GM12878 (cell line): Measurements from ENCODE around the gene REEP6. TPM values are rescaled to one million over a fixed set of nuclear protein-coding genes. Genes with fewer than 3 reads are reported as not detected.

Experiments
- ATAC-seq: fragments of 200-7000 bp; cut with Tn5 transposase; 3 replicates; pipeline ENCODE4 v1.9.1; 2020; ENCODE audit warnings: mild to moderate bottlenecking, moderate library complexity
- BruUV-seq: library from RNA; stranded (reverse); fragments of 400-500 nt; replicated peaks from 2 replicates; lab custom pipeline; 2021; lab: Mats Ljungman, UMichigan
- CTCF ChIA-PET: fragments of 300-600 bp; sonication (Branson Sonifier 250); formaldehyde crosslinking; extraction: SDS; loops from one replicate; lab custom pipeline; 2021; ENCODE audit warnings: inconsistent platforms; lab: Yijun Ruan, JAX
- POLR2A ChIA-PET: fragments of 350-600 bp; formaldehyde crosslinking; extraction: SDS; loops from one replicate; lab custom pipeline; 2021; ENCODE audit warnings: inconsistent platforms; lab: Charles Lee
- RAD21 ChIA-PET: fragments of 300-600 bp; sonication (Branson Sonifier 250); formaldehyde crosslinking; loops from one replicate; lab custom pipeline; 2023; ENCODE audit warnings: antibody characterized with exemption; ENCODE audit not compliant: unreplicated experiment; lab: Charles Lee
- SMC1A ChIA-PET: fragments of 300-600 bp; sonication (Branson Sonifier 250); formaldehyde crosslinking; loops from one replicate; lab custom pipeline; 2023; ENCODE audit not compliant: unreplicated experiment, uncharacterized antibody; lab: Charles Lee
- DNase-seq: peaks from one replicate; pipeline ENCODE4 v3.0.0-alpha.2; 2011; ENCODE audit warnings: low read depth, low spot score
- FAIRE-seq: peaks from 3 replicates; lab custom pipeline; 2011; peaks lifted over from hg19 to GRCh38; lab: Jason Lieb, UNC
- H2AFZ ChIP-seq: 2 replicates; pipeline ENCODE4 v1.6.0; 2011; ENCODE audit warnings: low read depth, low read length, control low read depth; ENCODE audit not compliant: control insufficient read depth
- H3K27ac ChIP-seq: 2 replicates; pipeline ENCODE4 v1.5.1; 2011; ENCODE audit warnings: control low read depth; ENCODE audit not compliant: control insufficient read depth, insufficient read depth
- H3K27me3 ChIP-seq, 2 experiments: replicated peaks in 1 of 2; 2 replicates each; pipeline versions ENCODE4 v1.6.0 to v1.6.1; 2011; ENCODE audit warnings: low read length in 1 of 2; ENCODE audit not compliant: control insufficient read depth in 2 of 2, insufficient read depth in 2 of 2
- H3K36me3 ChIP-seq, 2 experiments: 2 replicates each; pipeline ENCODE4 v1.5.1; 2011; ENCODE audit warnings: low read length in 1 of 2; ENCODE audit not compliant: control insufficient read depth in 2 of 2, insufficient read depth in 2 of 2
- H3K4me1 ChIP-seq: 2 replicates; pipeline ENCODE4 v1.6.1; 2011; ENCODE audit warnings: mild to moderate bottlenecking, low read length, moderate library complexity, mixed read lengths; ENCODE audit not compliant: control insufficient read depth, insufficient read depth
- H3K4me2 ChIP-seq: 2 replicates; pipeline ENCODE4 v1.6.0; 2011; ENCODE audit warnings: control low read depth; ENCODE audit not compliant: control insufficient read depth, insufficient read depth
- H3K4me3 ChIP-seq: fragments of 200-600 bp; sonication (generic); 2 replicates; pipeline ENCODE4 v1.5.1; 2016
- H3K79me2 ChIP-seq: 2 replicates; pipeline ENCODE4 v1.6.0; 2011; ENCODE audit warnings: low read length; ENCODE audit not compliant: control insufficient read depth, insufficient read depth
- H3K9ac ChIP-seq: 2 replicates; pipeline ENCODE4 v1.8.0; 2011; ENCODE audit warnings: low read length, control low read depth, mixed read lengths; ENCODE audit not compliant: control insufficient read depth, insufficient read depth
- H3K9me3 ChIP-seq: replicated peaks from 3 replicates; pipeline ENCODE4 v1.5.1; 2011; ENCODE audit warnings: mild to moderate bottlenecking, low read length; ENCODE audit not compliant: control insufficient read depth, insufficient read depth
- H4K20me1 ChIP-seq: 2 replicates; pipeline ENCODE4 v1.6.0; 2011; ENCODE audit not compliant: control insufficient read depth, insufficient read depth
- NFYB ChIP-seq: IDR thresholded peaks from 2 replicates; pipeline ENCODE4 v1.6.1; 2011; ENCODE audit warnings: low read depth, mild to moderate bottlenecking, low read length, improper control_type of control experiment, moderate library complexity; ENCODE audit not compliant: insufficient read depth
- PAX8 ChIP-seq: fragments of 450-650 bp; IDR thresholded peaks from 2 replicates; pipeline ENCODE4 v1.6.1; 2017; ENCODE audit warnings: mild to moderate bottlenecking, moderate library complexity
- SP1 ChIP-seq: IDR thresholded peaks from one replicate; pipeline ENCODE4 v1.6.1; 2011; ENCODE audit warnings: low read depth, low read length
- SUZ12 ChIP-seq: fragments of 200-600 bp; sonication (generic); IDR thresholded peaks from one replicate; pipeline ENCODE4 v1.6.1; 2018; ENCODE audit warnings: antibody characterized with exemption, mild to moderate bottlenecking; ENCODE audit not compliant: unreplicated experiment
- WGBS: methylation state at CpG from one replicate; pipeline ENCODE4 v1.1.6; 2016; ENCODE audit warnings: low lambda C conversion rate; ENCODE audit not compliant: insufficient replicate concordance, insufficient coverage; ENCODE audit errors: missing lambda C conversion rate; 5-methylcytosine and 5-hydroxymethylcytosine counted together
- in situ Hi-C: fragments of 300-500 bp; cut with MboI; formaldehyde crosslinking; loops from 9 replicates; pipeline ENCODE4 v1.14.3; 2018; ENCODE audit warnings: mixed read lengths
- intact Hi-C: fragments of 100-400 bp; cut with micrococcal nuclease; formaldehyde crosslinking; loops from one replicate; pipeline ENCODE4 v1.14.2; 2022; ENCODE audit not compliant: unreplicated experiment
- polyA plus RNA-seq, 11 experiments: library from polyadenylated mRNA; depleted of rRNA in 4 of 11; unstranded in 6 of 11; stranded (reverse) in 5 of 11; fragments of >200 nt; fragmentation: Nextera tagmentation in 4 of 11; fragmentation: Illumina TruSeq in 1 of 11; extraction: Ambion mirVana in 4 of 11; extraction: Trizol in 1 of 11; gene quantifications; 1 replicate in 1 of 11; 2 replicates in 10 of 11; pipeline versions ENCODE4 v1.2.1 to v1.2.3, GENCODE V29; 2011 to 2016; ENCODE audit warnings: inconsistent platforms in 2 of 11, missing spikeins in 2 of 11, low read depth in 1 of 11
- total RNA-seq, 4 experiments: library from RNA; depleted of rRNA in 3 of 4; stranded (reverse); fragments of >200 nt in 3 of 4; fragmentation: Illumina TruSeq in 1 of 4; extraction: Trizol in 1 of 4; gene quantifications; 2 replicates each; pipeline versions ENCODE4 v1.2.1 to v1.2.3, GENCODE V29; 2013 to 2021
- TF ChIP-seq, protein P1 (sequence below): IDR thresholded peaks from 2 replicates; pipeline ENCODE4 v1.6.1; 2012; ENCODE audit warnings: mild to moderate bottlenecking, low read depth, low read length

REEP6 gene
- total and polyA plus RNA-seq, 10 of the 15 experiments (the other 5 are each of a cell fraction or from before 2014, with no cell fraction given): 0.06 to 1.1 (median 0.39) TPM; not detected in 2

DNA sequence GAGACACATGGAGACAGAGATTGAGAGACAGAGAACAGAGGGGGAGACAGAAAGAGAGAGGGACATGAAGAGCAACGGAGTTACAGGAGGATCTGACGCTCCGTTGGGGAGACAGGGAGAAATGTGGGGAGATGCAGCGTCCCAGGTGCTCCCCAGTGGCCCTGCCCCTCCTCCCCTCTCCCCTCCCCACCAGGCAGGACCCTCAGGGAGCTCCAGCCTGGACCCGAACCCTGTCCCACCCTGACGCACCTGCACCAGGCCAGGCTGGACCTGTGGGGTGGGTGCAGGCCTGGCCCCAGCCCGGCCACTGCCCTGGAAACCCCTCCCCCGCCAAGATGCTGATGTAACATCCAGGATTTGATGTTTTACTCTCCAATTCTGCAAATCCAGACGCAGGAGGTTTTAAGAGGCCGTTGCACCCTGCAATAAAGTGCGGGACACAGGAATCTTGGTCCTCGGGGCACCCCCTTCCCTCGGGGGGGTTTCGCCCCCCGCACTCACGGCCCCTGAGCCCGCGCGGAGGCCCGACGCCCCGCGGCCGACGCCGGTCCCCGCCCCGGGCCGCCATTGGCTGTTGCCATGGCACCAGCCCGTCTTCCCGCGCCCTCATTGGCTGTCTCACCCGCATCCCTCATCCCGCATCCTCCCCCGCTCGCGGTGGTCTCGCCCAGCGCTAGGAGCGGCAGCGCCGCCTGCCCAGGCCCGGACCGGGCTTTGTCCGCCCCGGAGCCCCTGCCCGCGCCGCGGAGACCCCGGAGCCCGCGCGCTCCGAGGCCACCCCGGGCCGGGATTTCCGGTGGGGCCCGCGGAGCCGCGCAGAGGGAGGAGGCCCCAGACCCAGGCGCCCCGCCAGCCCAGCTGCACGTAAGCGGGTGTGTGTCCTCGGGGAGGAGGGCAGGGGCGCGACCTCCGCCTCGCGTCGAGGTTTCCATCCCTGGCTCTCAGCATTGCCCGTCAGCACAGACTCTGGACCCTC lies 41.2 kb upstream of the REEP6 start, which contains the start of gene APC2:
TSS of gene APC2 (plus strand) at position 655 of the 976 bp plus-strand sequence. CDS start 2,881 bp downstream, outside the sequence.
- ChIA-PET SMC1A (no interaction called here), POLR2A (no interaction called here), CTCF (no interaction called here), RAD21 (no interaction called here)
- in situ Hi-C loops: no loop called here
- peaks cover 10 to 14% of the 10 kb centered on the region in 2 experiments for H3K27me3 ChIP-seq
- no peaks in the 10 kb centered on the region for H3K36me3 ChIP-seq
- peaks cover 5% of the 10 kb centered on the region; the same call in 1 of the 2 replicates for H3K4me1 ChIP-seq
- WGBS: 7% methylated on average over 52 of the region's 74 CpGs
- H4K20me1 ChIP-seq: no peaks in the 10 kb centered on the region
- H3K27ac ChIP-seq: no peak within 1 kb of the TSS
- no peak within 1 kb of the TSS for H3K4me3 ChIP-seq
- H3K9me3 ChIP-seq: no peaks in the 10 kb centered on the region
- H3K79me2 ChIP-seq: no peaks in the 10 kb centered on the region
- TF ChIP-seq NFYB: peak; percentile 80
- TF ChIP-seq, protein P1, sequence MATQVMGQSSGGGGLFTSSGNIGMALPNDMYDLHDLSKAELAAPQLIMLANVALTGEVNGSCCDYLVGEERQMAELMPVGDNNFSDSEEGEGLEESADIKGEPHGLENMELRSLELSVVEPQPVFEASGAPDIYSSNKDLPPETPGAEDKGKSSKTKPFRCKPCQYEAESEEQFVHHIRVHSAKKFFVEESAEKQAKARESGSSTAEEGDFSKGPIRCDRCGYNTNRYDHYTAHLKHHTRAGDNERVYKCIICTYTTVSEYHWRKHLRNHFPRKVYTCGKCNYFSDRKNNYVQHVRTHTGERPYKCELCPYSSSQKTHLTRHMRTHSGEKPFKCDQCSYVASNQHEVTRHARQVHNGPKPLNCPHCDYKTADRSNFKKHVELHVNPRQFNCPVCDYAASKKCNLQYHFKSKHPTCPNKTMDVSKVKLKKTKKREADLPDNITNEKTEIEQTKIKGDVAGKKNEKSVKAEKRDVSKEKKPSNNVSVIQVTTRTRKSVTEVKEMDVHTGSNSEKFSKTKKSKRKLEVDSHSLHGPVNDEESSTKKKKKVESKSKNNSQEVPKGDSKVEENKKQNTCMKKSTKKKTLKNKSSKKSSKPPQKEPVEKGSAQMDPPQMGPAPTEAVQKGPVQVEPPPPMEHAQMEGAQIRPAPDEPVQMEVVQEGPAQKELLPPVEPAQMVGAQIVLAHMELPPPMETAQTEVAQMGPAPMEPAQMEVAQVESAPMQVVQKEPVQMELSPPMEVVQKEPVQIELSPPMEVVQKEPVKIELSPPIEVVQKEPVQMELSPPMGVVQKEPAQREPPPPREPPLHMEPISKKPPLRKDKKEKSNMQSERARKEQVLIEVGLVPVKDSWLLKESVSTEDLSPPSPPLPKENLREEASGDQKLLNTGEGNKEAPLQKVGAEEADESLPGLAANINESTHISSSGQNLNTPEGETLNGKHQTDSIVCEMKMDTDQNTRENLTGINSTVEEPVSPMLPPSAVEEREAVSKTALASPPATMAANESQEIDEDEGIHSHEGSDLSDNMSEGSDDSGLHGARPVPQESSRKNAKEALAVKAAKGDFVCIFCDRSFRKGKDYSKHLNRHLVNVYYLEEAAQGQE: no peak
- no peak for TF ChIP-seq PAX8
- peak; percentile 74 for TF ChIP-seq SUZ12
- TF ChIP-seq SP1: peak; percentile 57
- H2AFZ ChIP-seq: no peak within 1 kb of the TSS
- BruUV-seq: no TSS peak
- FAIRE-seq (no peak), DNase-seq (no peak), ATAC-seq (peak; percentile 29; the same call in 2 of the 3 replicates)
- no peak within 1 kb of the TSS for H3K4me2 ChIP-seq
- H3K9ac ChIP-seq: no peak within 1 kb of the TSS
- intact Hi-C loops: no loop called here
